Endodermal cell (in vitro differentiated cells): ENCODE data around the gene AVPR1B. TPM values are rescaled to one million over a fixed set of nuclear protein-coding genes. Genes with fewer than 3 reads are reported as not detected.

Experiments
- DNase-seq: peaks from one replicate; pipeline ENCODE4 v3.0.0-alpha.2; 2017
- H3K27ac ChIP-seq: 2 replicates; pipeline ENCODE4 v1.5.1; 2013; ENCODE audit warnings: mild to moderate bottlenecking, low read depth, low read length, moderate library complexity
- H3K27me3 ChIP-seq: 2 replicates; pipeline ENCODE4 v1.6.1; 2013; ENCODE audit warnings: mild to moderate bottlenecking, low read length, moderate library complexity; ENCODE audit not compliant: insufficient read depth, control insufficient read depth, poor library complexity, severe bottlenecking
- H3K36me3 ChIP-seq: 2 replicates; pipeline ENCODE4 v1.7.0; 2013; ENCODE audit warnings: mild to moderate bottlenecking, low read length, moderate library complexity; ENCODE audit not compliant: control insufficient read depth, insufficient read depth
- H3K4me1 ChIP-seq: one replicate; pipeline ENCODE4 v1.7.0; 2013; ENCODE audit warnings: low read length; ENCODE audit not compliant: control insufficient read depth, insufficient read depth
- H3K4me3 ChIP-seq: 2 replicates; pipeline ENCODE4 v1.5.1; 2013; ENCODE audit warnings: mild to moderate bottlenecking, low read length, moderate library complexity
- H3K9ac ChIP-seq: 2 replicates; pipeline ENCODE4 v1.6.1; 2013; ENCODE audit warnings: mild to moderate bottlenecking, low read length, moderate library complexity; ENCODE audit not compliant: poor library complexity, severe bottlenecking; ENCODE audit errors: extremely low read depth
- H3K9me3 ChIP-seq: 2 replicates; pipeline ENCODE4 v1.6.1; 2013; ENCODE audit warnings: mild to moderate bottlenecking, low read length, moderate library complexity; ENCODE audit not compliant: control insufficient read depth
- H3K27ac Mint-ChIP-seq: 2 replicates; pipeline ENCODE4 v1.8.0; 2020; ENCODE audit warnings: mixed read lengths
- H3K27me3 Mint-ChIP-seq: 2 replicates; pipeline ENCODE4 v1.8.0; 2021; ENCODE audit warnings: mild to moderate bottlenecking, mixed read lengths; ENCODE audit not compliant: insufficient read depth
- H3K36me3 Mint-ChIP-seq: 2 replicates; pipeline ENCODE4 v1.8.0; 2020; ENCODE audit warnings: low read depth, mixed read lengths
- H3K4me1 Mint-ChIP-seq: 2 replicates; pipeline ENCODE4 v1.8.0; 2020; ENCODE audit warnings: mixed read lengths
- H3K4me3 Mint-ChIP-seq: 2 replicates; pipeline ENCODE4 v1.8.0; 2020; ENCODE audit warnings: mild to moderate bottlenecking, moderate library complexity, mixed read lengths
- H3K9me3 Mint-ChIP-seq: 2 replicates; pipeline ENCODE4 v1.8.0; 2020; ENCODE audit warnings: mild to moderate bottlenecking, mixed read lengths
- CTCF ChIP-seq: fragments of 200-600 bp; sonication (generic); conservative IDR thresholded peaks from 2 replicates; pipeline ENCODE4 v1.5.0; 2021; ENCODE audit warnings: antibody characterized with exemption, mild to moderate bottlenecking
- WGBS, 2 experiments: methylation state at CpG; one replicate each; pipeline versions ENCODE4 v1.1.5 to v1.1.7; 2013; ENCODE audit warnings: missing lambda C conversion rate in 2 of 2, mixed read lengths in 1 of 2; ENCODE audit not compliant: insufficient coverage in 1 of 2, insufficient read length in 1 of 2; 5-methylcytosine and 5-hydroxymethylcytosine counted together
- long read RNA-seq, 4 experiments: library from polyadenylated mRNA in 2 of 4; library from RNA in 1 of 4; library from capped mRNA in 1 of 4; stranded (forward) in 3 of 4; unstranded in 1 of 4; transcript quantifications; one replicate each; pipeline ENCODE4 v2.0.0, GENCODE V29; 2020 to 2021; ENCODE audit warnings: inconsistent platforms in 1 of 4
- polyA plus RNA-seq, 2 experiments: library from polyadenylated mRNA; stranded (reverse); fragments of 50-300 nt; gene quantifications; one replicate each; pipeline ENCODE4 v1.2.3, GENCODE V29; 2013
- total RNA-seq, 2 donors: library from RNA; stranded (reverse); fragmentation: NEBNext Ultra II Directional in 1 of 2; extraction: Animal tissue kit (Norgen Biotek cat#: 25700) in 1 of 2; gene quantifications; 2 replicates in 1 of 2; 3 replicates in 1 of 2; pipeline ENCODE4 v1.2.1, GENCODE V29; 2021

AVPR1B gene
- under 1 TPM in 1 of 2 donors, not detected in 1; 0.11 TPM for total RNA-seq
- not detected for polyA plus RNA-seq (2013, experiment 1 of 2)
- polyA plus RNA-seq (2013, experiment 2 of 2): not detected
- long read RNA-seq, experiment 1: 0 reads
- long read RNA-seq, experiment 2, partial matches to known transcripts: 0 of 1 reads
- long read RNA-seq, experiment 2, other reads (novel, unspliced or antisense): 0 of 1 reads
- long read RNA-seq, experiment 3, partial matches to known transcripts: 0 of 1 reads
- long read RNA-seq, experiment 3, other reads (novel, unspliced or antisense): 1 of 1 reads
- long read RNA-seq, experiment 4: 0 reads

- H3K27ac Mint-ChIP-seq: no peak within 1 kb of the TSS
- H3K9ac ChIP-seq: no peak within 1 kb of the TSS
Measured at GRCh38 chr1:206117151-206117948, at the start of gene AVPR1B. TSS of gene AVPR1B (minus strand) at chr1:206117388. CDS start at chr1:206116890, 498 bp downstream.

GRCh38 chr1:206145771-206146290, 28.6 kb upstream of the AVPR1B start:
- H3K27ac ChIP-seq: no peak overlapping the region
- H3K9me3 ChIP-seq: no peaks in the 10 kb centered on the region
- H3K4me1 Mint-ChIP-seq: no peaks in the 10 kb centered on the region
- no peak overlapping the region for H3K4me3 ChIP-seq
- no peak overlapping the region for H3K9ac ChIP-seq
- H3K36me3 ChIP-seq: no peaks in the 10 kb centered on the region
- no peak for TF ChIP-seq CTCF
- H3K27me3 Mint-ChIP-seq: no peaks in the 10 kb centered on the region
- no peaks in the 10 kb centered on the region for H3K36me3 Mint-ChIP-seq
- H3K4me3 Mint-ChIP-seq: no peak overlapping the region
- H3K4me1 ChIP-seq: no peaks in the 10 kb centered on the region
- H3K27me3 ChIP-seq: peaks cover 7% of the 10 kb centered on the region
- no peak overlapping the region for H3K27ac Mint-ChIP-seq
- WGBS, 2 experiments: 20 to 84% methylated on average over 2 to 3 of the region's 3 CpGs
- no peak for DNase-seq
- no peaks in the 10 kb centered on the region for H3K9me3 Mint-ChIP-seq

More at GRCh38 chr1:206117151-206117948, at the start of gene AVPR1B:
- H3K4me3 ChIP-seq: peak within 1 kb of the TSS; percentile 74
- peaks cover 22% of the 10 kb centered on the region for H3K9me3 ChIP-seq
- Mint-ChIP-seq H3K4me3 (peak within 1 kb of the TSS; percentile 54), H3K27me3 (peaks cover 47% of the 10 kb centered on the region), H3K9me3 (peaks cover 15% of the 10 kb centered on the region), H3K36me3 (no peaks in the 10 kb centered on the region), H3K4me1 (peaks cover 14% of the 10 kb centered on the region)
- H3K27me3 ChIP-seq: peaks cover 43% of the 10 kb centered on the region
- H3K27ac ChIP-seq: no peak within 1 kb of the TSS
- WGBS, 2 experiments: 2% methylated on average over 8 to 55 of the region's 55 CpGs
- no peaks in the 10 kb centered on the region for H3K36me3 ChIP-seq
- H3K4me1 ChIP-seq: no peaks in the 10 kb centered on the region
- DNase-seq: peak; percentile 86
- peak; percentile 59 for TF ChIP-seq CTCF

- peaks cover 7% of the 10 kb centered on the region for H3K27me3 ChIP-seq
- no peaks in the 10 kb centered on the region for H3K4me1 ChIP-seq
- H3K9me3 ChIP-seq: no peaks in the 10 kb centered on the region
- Mint-ChIP-seq H3K27me3 (no peaks in the 10 kb centered on the region), H3K27ac (no peak overlapping the region), H3K4me1 (no peaks in the 10 kb centered on the region), H3K36me3 (no peaks in the 10 kb centered on the region), H3K4me3 (no peak overlapping the region), H3K9me3 (no peaks in the 10 kb centered on the region)
- no peak overlapping the region for H3K4me3 ChIP-seq
- H3K36me3 ChIP-seq: no peaks in the 10 kb centered on the region
- DNase-seq: no peak
- no peak for TF ChIP-seq CTCF
- 82 to 92% methylated on average over 2 of the region's 2 CpGs for WGBS, 2 experiments
- H3K27ac ChIP-seq: no peak overlapping the region
- no peak overlapping the region for H3K9ac ChIP-seq
Measured at GRCh38 chr1:206144605-206145004, 27.4 kb upstream of the AVPR1B start.
